DOHH2 (cell line): ENCODE measurements around the gene NEK10.

ENCODE experiments used
- H3F3A ChIP-seq: fragments of 200-600 bp; sonication (generic), shearing (Covaris generic); 2 replicates; pipeline ENCODE4 v1.6.0; 2016; ENCODE audit warnings: antibody characterized with exemption, mild to moderate bottlenecking; ENCODE audit not compliant: control insufficient read depth, insufficient read depth
- H3K27ac ChIP-seq: fragments of 200-600 bp; sonication (generic); 2 replicates; pipeline ENCODE4 v1.5.1; 2014; ENCODE audit warnings: low read depth, mild to moderate bottlenecking, low read length, moderate library complexity
- H3K27me3 ChIP-seq: fragments of 200-600 bp; sonication (generic); 2 replicates; pipeline ENCODE4 v1.6.1; 2014; ENCODE audit warnings: mild to moderate bottlenecking, low read length, mixed read lengths; ENCODE audit not compliant: control insufficient read depth
- H3K36me3 ChIP-seq: fragments of 200-600 bp; sonication (generic); 2 replicates; pipeline ENCODE4 v1.6.1; 2014; ENCODE audit warnings: mild to moderate bottlenecking, low read length, moderate library complexity, mixed read lengths; ENCODE audit not compliant: control insufficient read depth
- H3K4me1 ChIP-seq: fragments of 200-600 bp; sonication (generic); 2 replicates; pipeline ENCODE4 v1.6.1; 2014; ENCODE audit warnings: mild to moderate bottlenecking, low read length, mixed read lengths; ENCODE audit not compliant: control insufficient read depth
- H3K4me2 ChIP-seq: fragments of 200-600 bp; sonication (generic); 2 replicates; pipeline ENCODE4 v1.6.0; 2014; ENCODE audit warnings: mild to moderate bottlenecking, low read length, moderate library complexity
- H3K4me3 ChIP-seq: fragments of 200-600 bp; sonication (generic); 2 replicates; pipeline ENCODE4 v1.5.1; 2014; ENCODE audit warnings: mild to moderate bottlenecking, low read length, mixed read lengths
- H3K79me2 ChIP-seq: fragments of 200-600 bp; sonication (generic); 2 replicates; pipeline ENCODE4 v1.6.1; 2014; ENCODE audit warnings: mild to moderate bottlenecking, low read length, mixed read lengths; ENCODE audit not compliant: control insufficient read depth
- H3K9me2 ChIP-seq: fragments of 200-600 bp; sonication (generic); replicated peaks from 2 replicates; pipeline ENCODE4 v1.6.1; 2014; ENCODE audit warnings: mild to moderate bottlenecking, low read length, mixed read lengths; ENCODE audit not compliant: control insufficient read depth
- H3K9me3 ChIP-seq: fragments of 200-600 bp; sonication (generic); 2 replicates; pipeline ENCODE4 v1.6.1; 2014; ENCODE audit warnings: antibody characterized with exemption, low read length, mixed read lengths; ENCODE audit not compliant: control insufficient read depth, insufficient read depth
- H4K20me1 ChIP-seq: fragments of 200-600 bp; sonication (generic); 2 replicates; pipeline ENCODE4 v1.6.0; 2014; ENCODE audit warnings: low read depth, mild to moderate bottlenecking, antibody characterized with exemption, low read length, moderate library complexity; ENCODE audit not compliant: control insufficient read depth, insufficient read depth
- CTCF ChIP-seq: fragments of 200-600 bp; sonication (generic); IDR thresholded peaks from one replicate; pipeline ENCODE4 v1.5.1; 2014; ENCODE audit warnings: antibody characterized with exemption, mild to moderate bottlenecking, low read depth, low read length; ENCODE audit not compliant: poor library complexity, severe bottlenecking
- EZH2phosphoT487 ChIP-seq: fragments of 200-600 bp; sonication (generic); IDR thresholded peaks from 2 replicates; pipeline ENCODE4 v1.6.1; 2017; ENCODE audit warnings: borderline replicate concordance, mild to moderate bottlenecking, antibody characterized with exemption, low read length, moderate library complexity, mixed read lengths

Gene NEK10

GRCh38 chr3:27391796-27392195, 22.6 kb upstream of the NEK10 start:
- no peaks in the 10 kb centered on the region for H3K79me2 ChIP-seq
- no peaks in the 10 kb centered on the region for H3K4me1 ChIP-seq
- no peaks in the 10 kb centered on the region for H3K27me3 ChIP-seq
- no peaks in the 10 kb centered on the region; the same call in 1 of the 2 replicates for H3F3A ChIP-seq
- no peak overlapping the region for H3K4me2 ChIP-seq
- H4K20me1 ChIP-seq: no peaks in the 10 kb centered on the region; the same call in 1 of the 2 replicates
- H3K4me3 ChIP-seq: no peak overlapping the region
- no peaks in the 10 kb centered on the region for H3K9me2 ChIP-seq
- no peak overlapping the region for H3K27ac ChIP-seq
- TF ChIP-seq CTCF (no peak), EZH2phosphoT487 (no peak)
- H3K9me3 ChIP-seq: no peaks in the 10 kb centered on the region
- peaks cover 62% of the 10 kb centered on the region for H3K36me3 ChIP-seq

- H3K9me3 ChIP-seq: no peaks in the 10 kb centered on the region
- H3K27me3 ChIP-seq: no peaks in the 10 kb centered on the region
- H3K4me2 ChIP-seq: no peak overlapping the region
- H3K4me1 ChIP-seq: no peaks in the 10 kb centered on the region
- no peak overlapping the region for H3K4me3 ChIP-seq
- H3K79me2 ChIP-seq: no peaks in the 10 kb centered on the region
- no peaks in the 10 kb centered on the region for H3K9me2 ChIP-seq
- H3K27ac ChIP-seq: no peak overlapping the region
- H3F3A ChIP-seq: no peaks in the 10 kb centered on the region; the same call in 1 of the 2 replicates
- H4K20me1 ChIP-seq: no peaks in the 10 kb centered on the region
- no peak for TF ChIP-seq CTCF
- TF ChIP-seq EZH2phosphoT487: no peak
- peaks cover 79% of the 10 kb centered on the region for H3K36me3 ChIP-seq
These were observed 18.4 kb upstream of the NEK10 start for GRCh38 chr3:27387625-27388024.

- Histone ChIP-seq H3K79me2 (no peaks in the 10 kb centered on the region), H3K36me3 (peaks cover 77% of the 10 kb centered on the region), H3K4me1 (no peaks in the 10 kb centered on the region), H4K20me1 (no peaks in the 10 kb centered on the region), H3K27ac (no peak overlapping the region), H3K27me3 (no peaks in the 10 kb centered on the region), H3K9me2 (no peaks in the 10 kb centered on the region), H3K4me2 (no peak overlapping the region), H3F3A (no peaks in the 10 kb centered on the region; the same call in 1 of the 2 replicates), H3K9me3 (no peaks in the 10 kb centered on the region), H3K4me3 (no peak overlapping the region)
- TF ChIP-seq CTCF: no peak
- no peak for TF ChIP-seq EZH2phosphoT487
These were observed 16.3 kb upstream of the NEK10 start for GRCh38 chr3:27385504-27385903.
